ENCODE measurements around the gene RNASEH1.
"Not testable (repeated sequence)": the region's sequence is repeated elsewhere in the genome, so short reads cannot be mapped to it uniquely, and the experiment has no call there.

RNASEH1 gene

DNA sequence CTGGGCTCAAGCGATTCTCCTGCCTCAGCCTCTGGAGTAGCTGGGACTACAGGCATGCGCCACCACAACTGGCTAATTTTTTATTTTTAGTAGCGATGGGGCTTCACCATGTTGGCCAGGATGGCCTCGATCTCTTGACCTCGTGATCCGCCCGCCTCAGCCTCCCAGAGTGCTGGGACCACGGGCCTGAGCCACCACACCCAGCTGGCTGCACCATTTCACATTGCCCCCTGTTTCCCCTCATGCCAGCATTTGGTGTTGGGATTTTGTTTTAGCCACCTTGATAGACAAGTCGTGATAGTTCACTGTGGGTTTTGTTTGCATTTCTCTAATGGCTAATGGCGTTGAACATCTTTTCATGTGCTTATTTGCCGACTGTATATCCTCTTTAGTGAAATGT lies 31.0 kb upstream of the RNASEH1 start:
- DNase-seq: no peak

DNA sequence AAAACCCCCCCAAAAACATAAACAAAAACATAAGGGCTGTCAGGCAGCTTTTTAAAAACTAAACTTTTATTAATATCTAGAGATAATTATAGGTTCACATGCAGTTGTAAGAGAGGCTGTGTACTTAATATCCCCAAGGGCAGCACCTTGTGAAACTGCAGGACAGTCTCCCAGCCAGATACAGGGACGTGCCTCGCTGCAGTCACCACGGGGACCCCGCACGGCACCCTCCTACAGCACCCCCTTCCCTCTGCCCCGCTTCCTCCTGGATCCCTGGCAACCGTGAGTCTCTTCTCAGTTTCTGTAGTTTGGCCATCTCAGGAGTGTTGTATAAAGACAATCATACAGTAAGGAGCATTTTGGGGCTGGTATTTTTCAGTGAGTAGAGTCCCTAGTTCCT lies 30.0 kb upstream of the RNASEH1 start:
- no peak for DNase-seq

- DNase-seq: no peak
Measured at GRCh38 chr2:3587432-3587831, 29.3 kb upstream of the RNASEH1 start.

GRCh38 chr2:3587021-3587420 lies 28.9 kb upstream of the RNASEH1 start:
- DNase-seq: no peak

DNA sequence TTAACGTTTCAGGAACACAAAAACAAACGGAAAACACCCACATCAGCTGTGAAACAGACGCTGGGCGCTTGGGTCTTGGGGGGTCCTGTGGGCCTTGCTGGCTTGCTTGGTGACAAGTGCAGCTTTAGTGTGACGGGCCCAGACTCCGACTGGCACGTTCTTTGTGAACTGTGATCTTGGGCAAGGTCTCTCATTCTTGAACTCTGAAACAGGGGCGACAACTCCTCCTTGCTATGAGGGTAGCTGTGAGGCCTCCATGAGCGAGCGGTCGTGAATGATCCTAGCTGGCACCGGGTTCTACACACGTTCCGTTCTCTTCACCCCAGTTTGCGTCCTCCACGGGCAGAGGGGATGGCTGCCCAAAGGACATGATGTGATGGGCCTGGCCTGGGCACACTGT lies 28.1 kb upstream of the RNASEH1 start:
- DNase-seq: no peak

DNA sequence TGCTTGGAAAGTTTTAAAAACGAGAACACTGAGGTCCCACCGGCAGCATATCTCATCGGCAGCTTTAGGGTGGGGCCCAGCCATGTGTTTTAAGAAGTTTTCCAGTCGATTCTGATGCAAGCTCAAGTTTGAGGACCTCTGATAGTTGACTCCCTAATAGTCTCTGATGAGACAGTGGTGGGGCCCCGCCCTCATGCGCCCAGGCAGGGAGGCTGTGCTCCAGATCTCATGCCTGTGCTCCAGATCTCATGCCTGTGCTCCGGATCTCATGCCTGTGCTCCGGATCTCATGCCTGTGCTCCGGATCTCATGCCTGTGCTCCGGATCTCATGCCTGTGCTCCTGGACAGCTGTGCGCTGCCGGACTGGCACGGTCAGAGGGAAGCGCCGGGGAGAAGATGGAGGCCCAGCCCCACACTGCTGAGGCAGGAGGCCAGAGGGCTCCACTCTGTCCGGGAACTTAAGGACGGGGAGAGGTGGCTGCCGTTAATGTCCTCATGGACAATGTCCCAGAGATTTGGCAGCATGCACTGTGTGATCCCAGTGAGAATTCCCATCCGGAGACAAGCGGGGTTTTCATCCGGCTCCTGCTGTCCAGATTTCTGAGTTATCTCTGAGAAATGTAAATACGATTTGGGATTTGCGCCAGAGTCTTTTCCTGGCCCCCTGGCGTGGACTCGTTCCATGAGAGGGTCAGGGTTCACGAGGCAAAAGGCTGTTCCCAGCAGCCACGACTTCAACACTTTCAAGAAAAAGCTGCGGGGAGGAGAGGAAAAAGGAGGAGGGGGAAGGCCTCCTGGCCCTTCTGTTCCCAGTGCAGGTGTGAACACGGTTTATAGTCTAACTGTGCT lies 27.4 kb upstream of the RNASEH1 start:
- no peak for DNase-seq

DNA sequence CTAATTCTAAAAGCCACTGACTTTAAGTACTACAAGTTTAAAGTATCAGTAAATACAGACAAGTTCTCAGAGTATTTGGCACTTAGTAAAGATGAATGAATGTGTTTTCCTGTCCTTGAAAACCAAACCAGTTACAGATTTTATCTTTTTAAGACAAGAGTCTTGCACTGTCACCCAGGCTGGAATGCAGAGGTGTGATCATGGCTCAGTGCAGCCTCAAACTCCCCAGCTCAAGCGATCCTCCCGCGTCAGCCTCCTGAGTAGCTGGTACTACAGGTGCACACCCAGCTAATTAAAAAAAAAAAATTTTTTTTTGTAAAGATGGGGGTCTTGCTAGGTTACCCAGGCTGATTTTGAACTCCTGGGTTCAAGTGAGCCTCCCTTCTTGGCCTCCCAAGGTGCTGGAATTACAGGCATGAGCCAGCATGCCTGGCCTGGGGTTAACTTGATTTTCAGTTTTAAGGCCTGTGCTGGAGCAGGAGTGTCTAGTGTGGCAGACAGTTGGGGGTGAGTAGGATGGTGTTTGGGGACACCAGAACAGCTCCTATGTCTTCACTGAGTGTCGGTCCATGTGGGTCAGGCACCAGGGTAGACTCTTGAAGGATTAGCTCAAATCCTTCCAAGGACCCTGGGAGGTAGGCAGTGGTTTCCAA lies 26.6 kb upstream of the RNASEH1 start:
- no peak for DNase-seq

DNA sequence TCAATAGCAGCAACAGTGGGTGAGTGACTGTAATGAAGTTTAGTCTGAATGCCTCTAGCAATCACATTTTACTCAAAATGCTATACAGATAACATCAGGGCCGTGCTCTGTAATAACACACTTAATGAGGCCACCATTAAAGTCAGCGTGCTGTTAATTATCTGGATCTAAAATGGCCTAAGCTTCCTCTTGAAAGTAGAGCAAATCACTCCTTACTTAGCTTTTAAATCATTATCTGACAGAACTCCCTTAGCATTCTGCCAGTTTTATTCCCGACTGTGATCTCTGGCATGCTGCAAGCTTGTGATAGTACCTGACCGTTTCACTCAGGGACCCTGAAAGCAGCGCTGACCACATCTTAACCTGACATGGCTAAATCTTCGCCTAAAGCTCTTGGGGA lies 25.9 kb upstream of the RNASEH1 start:
- DNase-seq: no peak

GRCh38 chr2:3581367-3582262 lies 23.5 kb upstream of the RNASEH1 start:
- DNase-seq: no peak

- DNase-seq: no peak
Measured at GRCh38 chr2:3580449-3580848, 22.3 kb upstream of the RNASEH1 start.

DNA sequence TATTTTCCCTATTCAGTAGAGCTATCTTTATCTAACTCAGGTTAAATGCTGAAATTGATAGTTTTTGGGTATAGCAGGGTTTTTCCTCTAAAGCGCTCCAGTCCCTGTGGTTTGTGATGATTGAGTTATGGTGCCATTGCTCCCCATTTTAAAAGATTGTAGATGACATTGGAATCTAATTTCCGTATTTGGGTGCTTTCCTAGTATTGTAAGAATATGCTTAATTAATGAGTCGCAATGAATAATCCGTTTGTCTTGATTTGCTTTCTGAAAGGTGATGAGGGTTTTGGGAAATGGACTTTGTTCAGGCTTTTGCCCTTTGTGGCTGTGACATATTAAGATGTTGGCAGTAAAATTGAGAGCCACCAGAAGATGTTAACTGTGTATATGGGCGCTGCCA lies 20.9 kb upstream of the RNASEH1 start:
- DNase-seq: no peak

DNA sequence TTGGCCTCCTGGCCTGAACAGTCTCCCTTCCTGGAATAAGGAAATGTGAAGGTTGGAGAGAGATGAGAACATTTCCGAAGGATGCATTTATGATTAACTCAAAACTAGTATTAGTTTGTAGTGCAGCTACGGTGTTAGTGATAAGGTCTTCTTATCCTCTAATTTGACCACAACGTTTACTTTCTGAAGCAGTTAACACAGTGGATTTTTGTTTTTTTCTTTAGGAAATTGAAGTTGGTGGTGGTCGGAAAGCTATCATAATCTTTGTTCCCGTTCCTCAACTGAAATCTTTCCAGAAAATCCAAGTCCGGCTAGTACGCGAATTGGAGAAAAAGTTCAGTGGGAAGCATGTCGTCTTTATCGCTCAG lies 18.1 kb upstream of the RNASEH1 start:
- DNase-seq: not testable (repeated sequence)

DNA sequence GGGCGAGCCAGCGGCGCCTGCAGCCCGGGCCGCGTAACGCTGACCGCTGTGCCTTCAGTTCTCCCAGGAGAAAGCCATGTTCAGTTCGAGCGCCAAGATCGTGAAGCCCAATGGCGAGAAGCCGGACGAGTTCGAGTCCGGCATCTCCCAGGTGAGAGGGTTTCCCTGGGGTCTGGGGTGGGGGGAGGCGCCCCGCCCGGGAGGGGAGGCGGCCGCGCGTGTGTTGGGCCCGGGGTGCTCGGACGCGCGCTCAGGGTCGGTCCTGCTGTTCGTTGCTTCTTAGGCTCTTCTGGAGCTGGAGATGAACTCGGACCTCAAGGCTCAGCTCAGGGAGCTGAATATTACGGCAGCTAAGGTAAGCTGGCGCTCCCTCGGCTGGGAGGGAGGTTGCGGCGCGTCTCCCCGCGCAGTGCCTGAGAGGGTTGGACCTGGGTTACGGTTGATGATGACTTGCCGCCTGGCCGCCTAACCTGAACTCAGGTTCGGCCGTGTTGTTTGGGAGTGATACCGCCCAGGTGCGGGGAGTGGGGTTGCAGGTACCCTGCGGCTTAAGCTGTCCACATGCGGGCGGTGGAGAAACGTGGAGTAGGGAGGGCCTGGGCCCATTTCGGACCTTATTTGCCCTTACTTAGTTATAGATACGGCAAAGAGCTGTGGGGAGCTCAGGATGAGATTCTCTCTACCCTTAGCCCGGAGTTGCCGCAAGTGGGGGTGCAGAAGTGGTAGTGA lies 17.6 kb upstream of the RNASEH1 start:
- peak; percentile 29 for DNase-seq

GRCh38 chr2:3574155-3574554 lies 16.0 kb upstream of the RNASEH1 start:
- DNase-seq: no peak

- DNase-seq: no peak
Measured at GRCh38 chr2:3572620-3573019, 14.5 kb upstream of the RNASEH1 start.

GRCh38 chr2:3571284-3571683 lies 13.2 kb upstream of the RNASEH1 start:
- no peak for DNase-seq

GRCh38 chr2:3569656-3570055 lies 11.5 kb upstream of the RNASEH1 start:
- DNase-seq: not testable (repeated sequence)

DNA sequence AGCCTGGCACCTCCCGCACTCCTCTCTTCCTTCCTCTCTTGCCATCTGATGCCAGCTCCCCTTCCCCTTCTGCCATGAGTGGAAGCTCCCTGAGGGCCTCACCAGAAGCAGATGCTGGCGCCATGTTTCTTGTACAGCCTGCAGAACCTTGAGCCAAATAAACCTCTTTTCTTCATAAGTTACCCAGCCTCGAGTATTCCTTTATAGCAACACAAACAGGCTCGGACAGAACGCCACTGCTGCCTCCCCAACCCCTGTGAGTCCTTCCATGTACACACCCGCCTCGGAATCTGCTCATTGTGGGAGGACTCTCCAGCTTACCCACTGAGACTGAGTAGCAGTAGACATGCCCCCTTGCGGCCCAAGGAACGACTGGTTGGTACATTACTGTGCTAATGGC lies 8.7 kb upstream of the RNASEH1 start:
- no peak for DNase-seq

- no peak for DNase-seq
Measured at GRCh38 chr2:3565117-3565516, 7.0 kb upstream of the RNASEH1 start.

- DNase-seq: no peak
Measured at GRCh38 chr2:3563521-3563976, 5.4 kb upstream of the RNASEH1 start.

DNA sequence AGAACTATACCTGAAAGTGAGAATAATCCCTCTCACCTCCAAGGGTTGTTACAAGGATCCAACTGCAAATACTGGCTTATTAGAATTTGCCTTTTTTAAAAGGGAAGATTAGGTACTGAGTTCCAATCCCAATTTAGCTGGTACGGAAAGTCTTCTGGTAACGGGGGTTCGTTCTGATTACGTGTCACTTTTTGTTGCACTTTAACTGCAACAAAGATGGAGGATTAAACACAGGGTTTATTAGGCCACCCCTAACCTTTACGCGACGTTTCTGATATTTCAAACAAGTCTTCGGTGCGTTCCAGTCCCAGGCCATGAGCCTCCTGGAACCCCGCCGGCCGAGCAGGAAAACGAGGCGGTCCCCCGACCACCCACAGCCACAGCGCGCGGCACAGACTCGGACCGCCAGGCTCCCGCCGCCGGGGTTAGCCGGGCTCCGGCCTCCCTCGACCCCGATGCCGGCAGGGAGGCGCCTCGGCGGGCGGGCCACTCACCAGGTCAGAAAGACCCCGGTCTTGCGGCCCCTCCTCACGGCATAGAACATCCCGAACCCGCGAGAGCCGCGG lies 411 bp downstream of the RNASEH1 start:
- no peak for DNase-seq

GRCh38 chr2:3553946-3554345 lies 4.2 kb downstream of the RNASEH1 start:
- DNase-seq: no peak
